Mononuclear cell (primary cell): ENCODE results near the gene KCNQ2. TPM values are rescaled to one million over a fixed set of nuclear protein-coding genes. Genes with fewer than 3 reads are reported as not detected.

Experiments
- H3K27me3 ChIP-seq: 2 replicates; pipeline ENCODE4 v1.6.0; 2011; ENCODE audit warnings: low read length, control low read depth; ENCODE audit not compliant: insufficient read depth
- H3K4me1 ChIP-seq: 2 replicates; pipeline ENCODE4 v1.5.1; 2011; ENCODE audit warnings: mild to moderate bottlenecking, low read length, control low read depth; ENCODE audit not compliant: insufficient read depth
- H3K4me3 ChIP-seq: 2 replicates; pipeline ENCODE4 v1.5.1; 2011; ENCODE audit warnings: mild to moderate bottlenecking, low read length, moderate library complexity
- H3K9me3 ChIP-seq: 2 replicates; pipeline ENCODE4 v1.5.1; 2011; ENCODE audit warnings: low read depth, mild to moderate bottlenecking, control low read depth, low read length
- total RNA-seq: library from RNA; depleted of rRNA; stranded (reverse); fragments of >200 nt; gene quantifications from one replicate; pipeline ENCODE4 v1.2.3, GENCODE V29; 2012

Gene KCNQ2
- total RNA-seq, 1 donor: under 0.01 TPM

DNA sequence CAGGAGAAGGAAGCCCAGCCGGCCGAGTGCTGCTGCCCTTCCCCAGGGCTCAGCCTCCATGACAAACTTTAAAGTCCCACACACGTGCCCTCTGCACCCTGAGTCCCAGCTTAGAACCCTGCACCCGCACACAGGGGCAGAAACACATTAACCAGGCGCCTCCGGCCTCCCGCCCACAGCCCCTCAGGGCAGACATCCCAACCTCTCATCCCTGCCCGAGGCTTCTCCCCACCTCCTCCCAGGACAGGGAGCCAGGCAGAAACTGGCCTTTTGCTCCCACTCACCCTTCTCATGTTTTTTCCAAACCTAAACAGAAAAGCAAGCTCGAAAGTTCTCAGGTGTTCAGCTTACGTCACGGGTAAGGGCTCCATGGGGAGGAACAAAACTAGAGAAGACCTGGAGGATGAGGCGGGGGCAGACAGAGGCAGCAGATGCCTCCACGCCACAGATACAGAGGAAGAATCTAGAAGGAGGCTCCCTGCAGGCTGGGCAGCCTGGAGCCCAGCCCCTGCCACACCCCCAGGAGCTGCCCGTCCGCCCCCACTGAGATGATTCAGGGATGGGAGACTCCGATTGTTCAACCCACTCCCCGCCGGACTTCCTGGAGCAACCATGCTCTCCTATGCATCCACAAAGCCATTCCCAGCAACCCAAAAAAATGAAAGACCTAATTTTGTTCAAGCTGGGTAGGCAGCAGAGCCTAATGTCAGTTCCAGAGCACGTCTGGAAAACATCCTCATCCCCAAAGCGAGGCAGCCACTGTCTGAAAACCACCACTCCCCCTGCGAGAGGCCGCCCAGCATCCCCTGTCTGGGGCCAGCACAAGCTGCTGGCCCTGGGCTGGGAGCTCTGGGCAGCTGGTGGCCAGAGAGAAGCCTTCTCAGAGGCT lies 8.8 kb downstream of the KCNQ2 start:
- Histone ChIP-seq H3K4me3 (no peak overlapping the region), H3K27me3 (no peaks in the 10 kb centered on the region), H3K4me1 (no peaks in the 10 kb centered on the region), H3K9me3 (no peaks in the 10 kb centered on the region)

DNA sequence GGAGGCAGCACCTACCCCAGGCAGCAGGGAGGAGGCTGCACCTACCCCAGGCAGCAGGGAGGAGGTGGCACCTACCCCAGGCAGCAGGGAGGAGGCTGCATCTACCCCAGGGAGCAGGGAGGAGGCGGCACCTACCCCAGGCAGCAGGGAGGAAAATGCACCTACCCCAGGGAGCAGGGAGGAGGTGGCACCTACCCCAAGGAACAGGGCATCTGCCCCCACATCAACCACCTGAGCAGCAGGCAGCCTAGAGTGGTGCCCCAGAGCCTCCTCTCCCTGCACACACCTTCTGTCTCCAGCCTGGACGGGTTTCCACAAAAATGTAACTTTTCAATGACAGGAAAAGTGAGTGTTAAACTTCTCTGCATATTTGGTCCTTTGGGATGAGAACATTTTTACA lies 10.2 kb downstream of the KCNQ2 start:
- H3K4me1 ChIP-seq: no peaks in the 10 kb centered on the region
- no peaks in the 10 kb centered on the region for H3K9me3 ChIP-seq
- no peak overlapping the region for H3K4me3 ChIP-seq
- no peaks in the 10 kb centered on the region for H3K27me3 ChIP-seq

DNA sequence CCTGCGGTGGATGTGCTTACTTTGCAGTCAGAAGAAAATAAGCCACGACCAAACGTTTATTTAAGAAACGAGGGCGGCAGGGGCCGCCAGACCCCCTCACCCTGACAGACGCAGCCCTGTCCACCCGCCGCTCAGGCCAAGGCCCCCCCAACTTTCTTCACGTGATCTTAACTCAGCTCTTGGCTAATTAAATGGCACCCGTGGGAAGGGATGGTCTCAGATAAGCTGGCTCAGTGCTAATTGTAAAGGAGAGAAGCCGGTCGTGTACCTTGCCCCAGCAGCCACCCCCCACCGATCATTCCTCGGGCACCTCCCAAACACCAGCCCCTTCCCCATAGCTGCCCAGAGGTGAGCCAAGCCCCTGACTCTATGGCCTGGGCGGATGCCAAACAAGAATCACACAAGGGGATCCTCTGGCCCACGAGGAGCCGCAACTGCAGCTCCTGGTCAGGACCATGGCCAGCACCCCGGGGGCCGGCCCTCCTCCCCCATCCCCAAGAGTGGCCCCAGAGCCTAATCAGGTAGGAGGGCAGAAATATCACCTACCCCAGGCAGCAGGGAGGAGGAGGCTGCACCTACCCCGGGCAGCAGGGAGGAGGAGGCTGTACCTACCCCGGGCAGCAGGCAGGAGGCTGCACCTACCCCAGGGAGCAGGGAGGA lies 11.2 kb downstream of the KCNQ2 start:
- H3K9me3 ChIP-seq: no peaks in the 10 kb centered on the region
- no peaks in the 10 kb centered on the region for H3K27me3 ChIP-seq
- no peaks in the 10 kb centered on the region for H3K4me1 ChIP-seq
- H3K4me3 ChIP-seq: no peak overlapping the region

DNA sequence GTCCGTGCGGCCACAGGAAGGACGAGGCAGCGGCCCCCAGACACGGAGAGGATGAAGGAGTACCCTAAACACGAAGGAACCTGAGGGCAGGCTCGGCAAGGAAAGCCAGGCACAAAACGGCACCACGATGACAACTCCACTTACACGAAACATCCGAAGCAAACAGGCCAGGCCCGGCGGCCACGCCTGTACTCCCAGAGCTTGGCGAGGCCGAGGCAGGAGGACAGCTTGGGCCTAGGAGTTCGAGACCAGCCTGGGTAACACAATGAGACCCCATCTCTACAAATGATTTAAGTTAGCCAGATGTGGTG lies 13.4 kb downstream of the KCNQ2 start:
- H3K27me3 ChIP-seq: peaks cover 3% of the 10 kb centered on the region
- H3K4me3 ChIP-seq: no peak overlapping the region
- no peaks in the 10 kb centered on the region for H3K9me3 ChIP-seq
- no peaks in the 10 kb centered on the region for H3K4me1 ChIP-seq

DNA sequence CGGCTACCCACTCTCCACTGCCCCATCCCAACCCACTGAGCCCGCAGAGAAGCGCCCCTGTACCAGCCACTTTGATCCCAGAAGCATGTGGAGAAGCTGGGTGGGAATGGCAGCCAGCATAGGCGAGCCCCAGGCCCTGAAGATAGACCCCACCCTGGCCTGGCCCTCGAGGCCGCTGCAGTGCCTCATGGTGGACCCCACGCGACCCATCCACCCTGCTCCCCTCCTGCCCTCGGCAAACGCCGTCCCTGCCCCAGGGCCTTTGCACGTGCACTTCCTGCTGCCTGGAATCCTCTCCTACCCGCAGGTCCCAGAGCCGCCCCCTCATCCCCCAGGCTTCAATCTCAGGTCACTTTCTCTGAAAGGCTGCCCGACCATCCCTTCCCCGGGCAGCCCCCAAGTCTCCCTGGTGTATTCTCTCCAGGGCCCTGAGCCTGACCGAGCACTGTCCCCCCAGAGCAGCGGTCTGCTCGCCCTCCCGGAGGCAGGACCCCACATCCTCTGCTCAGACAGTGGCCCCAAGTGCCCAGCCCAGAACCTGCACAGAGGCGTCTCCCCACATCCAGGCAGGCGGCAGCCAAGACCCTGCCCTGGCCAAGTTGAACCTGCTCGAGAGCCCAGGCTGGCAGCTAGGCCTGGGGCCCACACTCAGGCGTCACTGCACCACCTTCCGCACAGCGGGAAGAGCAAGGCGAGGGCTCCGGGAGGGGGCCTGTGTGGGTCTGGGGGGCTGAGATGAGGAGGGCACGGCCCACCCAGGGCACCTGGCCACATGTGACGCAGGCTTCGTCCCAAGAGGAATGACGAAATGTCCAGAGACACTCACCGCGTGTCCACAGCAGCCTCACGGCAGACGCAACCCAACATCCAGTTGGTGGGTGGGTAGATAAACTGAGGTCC lies 14.0 kb downstream of the KCNQ2 start:
- H3K4me1 ChIP-seq: no peaks in the 10 kb centered on the region
- H3K27me3 ChIP-seq: peaks cover 6% of the 10 kb centered on the region

DNA sequence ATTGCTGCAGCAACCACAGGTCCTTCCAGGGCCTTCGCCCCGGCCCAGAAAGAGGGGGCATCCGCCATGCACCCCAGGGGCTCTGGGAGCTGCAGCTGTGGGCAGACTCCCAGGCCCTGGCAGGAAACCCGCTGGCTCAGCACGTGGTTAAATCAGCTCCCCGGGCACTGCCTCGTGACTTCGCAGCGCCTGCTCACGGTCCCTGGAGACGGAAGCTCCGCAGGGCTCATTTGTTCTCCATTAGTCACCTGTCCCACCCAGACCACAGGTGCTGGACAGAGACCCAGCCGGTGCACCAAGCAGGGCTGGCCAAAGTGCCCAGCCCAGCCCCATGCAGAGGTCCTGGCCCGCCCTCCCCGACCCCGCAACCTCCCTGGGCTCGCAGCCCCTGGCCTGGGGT lies 14.7 kb downstream of the KCNQ2 start:
- peaks cover 6% of the 10 kb centered on the region for H3K27me3 ChIP-seq
- H3K4me1 ChIP-seq: no peaks in the 10 kb centered on the region
- H3K4me3 ChIP-seq: no peak overlapping the region
- H3K9me3 ChIP-seq: no peaks in the 10 kb centered on the region

More for the DNA sequence above, 14.0 kb downstream of the KCNQ2 start:
- no peaks in the 10 kb centered on the region for H3K9me3 ChIP-seq
- no peak overlapping the region for H3K4me3 ChIP-seq

DNA sequence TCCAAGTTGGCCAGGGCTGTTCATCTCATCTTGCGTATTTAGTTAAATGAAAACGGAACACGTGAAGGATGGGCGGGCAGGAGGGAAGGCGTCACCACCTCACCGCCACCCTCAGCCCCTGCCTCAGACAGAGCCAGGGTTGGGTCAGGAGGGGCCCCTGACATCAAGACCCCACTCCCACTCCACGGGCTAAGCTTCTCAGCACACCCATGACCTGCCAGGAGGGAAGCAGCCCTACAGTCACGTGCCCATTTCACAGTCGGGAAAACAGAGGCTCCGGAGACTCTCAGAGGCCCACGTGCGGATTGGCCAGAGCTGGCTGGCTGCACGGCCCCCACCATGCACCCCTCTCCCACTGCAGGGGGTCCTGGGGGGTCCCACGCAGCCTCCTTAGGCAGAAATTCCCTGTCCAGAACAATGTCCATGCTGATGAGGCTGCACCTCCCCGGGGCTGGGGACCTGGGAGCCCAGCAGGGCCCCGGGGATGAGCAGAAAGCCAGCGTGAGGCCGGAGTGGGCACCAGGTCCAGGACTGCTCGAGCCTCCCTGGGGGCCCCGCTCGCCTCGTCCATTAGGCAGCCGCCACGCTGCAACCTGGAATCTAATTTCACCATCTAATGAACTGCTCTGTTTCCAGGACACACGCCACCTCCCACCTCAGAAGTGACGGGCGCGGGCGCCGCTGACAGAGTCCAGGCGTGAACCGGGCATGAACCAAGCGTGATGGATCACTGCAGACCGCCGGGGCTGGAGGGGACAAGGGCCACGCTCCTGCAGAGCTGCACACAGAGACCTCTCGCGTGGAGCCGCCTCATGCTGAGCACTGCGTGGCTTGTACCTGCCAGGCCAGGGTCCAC lies 15.8 kb downstream of the KCNQ2 start:
- Histone ChIP-seq H3K4me1 (no peaks in the 10 kb centered on the region), H3K9me3 (no peaks in the 10 kb centered on the region), H3K27me3 (peaks cover 6% of the 10 kb centered on the region), H3K4me3 (no peak overlapping the region)

DNA sequence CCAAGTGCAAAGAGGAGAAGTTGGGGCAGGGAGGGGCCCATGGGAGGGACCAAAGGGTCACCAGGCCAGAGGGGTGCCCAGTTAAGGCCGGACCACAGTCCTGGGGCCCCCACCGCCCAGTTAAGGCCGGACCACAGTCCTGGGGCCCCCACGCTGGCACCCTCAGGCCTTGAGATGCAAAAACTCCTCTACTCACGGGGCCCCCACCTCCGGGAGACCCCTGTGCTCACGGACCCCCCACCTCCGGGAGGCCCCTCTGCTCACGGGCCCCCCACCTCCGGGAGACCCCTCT lies 16.9 kb downstream of the KCNQ2 start:
- H3K27me3 ChIP-seq: peaks cover 6% of the 10 kb centered on the region
- H3K9me3 ChIP-seq: no peaks in the 10 kb centered on the region
- no peaks in the 10 kb centered on the region for H3K4me1 ChIP-seq
- H3K4me3 ChIP-seq: no peak overlapping the region

DNA sequence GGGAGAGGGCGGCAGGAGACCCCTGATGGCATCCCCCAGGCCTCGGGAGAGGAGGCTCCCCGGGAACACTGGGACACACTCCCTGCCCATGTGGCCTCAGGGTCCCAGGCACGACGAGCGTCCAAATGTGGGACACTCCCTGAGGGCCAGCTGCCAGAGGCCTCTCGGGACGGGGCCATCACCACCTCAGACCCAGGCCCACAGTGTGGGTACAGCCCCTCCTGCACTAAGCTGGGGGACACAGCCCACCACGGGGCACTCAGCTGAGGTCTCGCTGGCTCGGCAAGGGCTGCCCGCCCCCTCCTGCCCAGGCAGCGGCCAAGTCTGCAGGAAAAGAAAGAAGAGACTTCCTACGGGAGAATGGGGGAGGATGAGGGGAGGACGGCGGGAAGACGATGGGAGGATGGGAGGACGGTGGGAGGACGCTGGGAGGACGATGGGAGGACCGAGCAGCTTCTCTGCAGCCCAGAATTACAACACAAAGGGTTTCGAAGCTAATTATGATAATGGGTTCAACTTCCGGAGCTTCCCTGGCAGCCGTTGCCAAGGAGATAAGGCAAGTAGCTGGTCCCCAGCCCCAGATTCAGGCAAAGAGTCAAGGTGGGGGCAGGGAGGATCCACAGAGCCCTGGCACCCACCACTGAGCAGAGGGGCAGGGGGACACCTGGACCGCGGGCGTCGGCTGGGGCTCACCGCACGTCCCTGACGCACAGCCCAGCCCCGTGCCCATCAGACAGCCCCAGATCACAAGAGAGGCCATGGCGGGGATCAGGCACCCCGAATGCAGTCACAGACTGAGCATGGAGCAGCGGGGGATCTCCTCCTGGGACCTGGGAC lies 17.5 kb downstream of the KCNQ2 start:
- H3K9me3 ChIP-seq: no peaks in the 10 kb centered on the region
- peaks cover 6% of the 10 kb centered on the region for H3K27me3 ChIP-seq
- no peak overlapping the region for H3K4me3 ChIP-seq
- no peaks in the 10 kb centered on the region for H3K4me1 ChIP-seq

DNA sequence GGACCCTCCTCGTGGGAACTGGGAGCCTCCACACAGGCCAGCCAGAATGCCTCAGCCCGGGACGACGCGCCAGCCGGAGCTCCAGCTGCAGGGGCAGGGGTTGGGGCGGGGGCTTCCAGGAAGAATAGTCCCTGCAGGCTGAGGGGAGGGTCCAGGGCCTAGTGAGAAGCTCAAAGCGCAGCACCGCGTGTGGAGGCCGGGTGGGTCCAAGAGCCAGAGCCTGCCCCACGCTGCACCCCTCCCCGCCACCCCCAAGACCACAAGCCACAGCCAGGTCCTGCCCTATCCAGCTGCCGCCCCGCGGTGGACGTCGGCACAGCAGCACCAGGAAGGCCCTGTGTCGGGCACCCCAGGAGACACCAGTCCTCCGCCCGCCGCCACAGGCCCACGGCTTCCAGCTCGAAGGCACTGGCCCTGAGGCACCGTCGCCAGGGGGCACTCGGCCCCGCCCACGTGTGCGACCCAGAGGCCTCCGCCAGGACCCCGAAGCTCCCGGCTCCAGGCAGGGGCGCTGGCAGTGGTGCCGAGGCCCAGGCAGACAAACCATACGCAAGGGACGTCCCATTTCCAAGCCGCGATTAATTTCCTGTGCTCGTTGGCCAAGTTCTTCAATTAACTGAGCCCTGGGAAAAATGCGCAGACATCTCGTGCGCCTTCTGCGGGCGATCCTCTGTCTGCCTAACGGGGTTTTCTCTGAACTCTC lies 19.5 kb downstream of the KCNQ2 start:
- no peaks in the 10 kb centered on the region for H3K9me3 ChIP-seq
- H3K27me3 ChIP-seq: peaks cover 6% of the 10 kb centered on the region
- H3K4me3 ChIP-seq: no peak overlapping the region

DNA sequence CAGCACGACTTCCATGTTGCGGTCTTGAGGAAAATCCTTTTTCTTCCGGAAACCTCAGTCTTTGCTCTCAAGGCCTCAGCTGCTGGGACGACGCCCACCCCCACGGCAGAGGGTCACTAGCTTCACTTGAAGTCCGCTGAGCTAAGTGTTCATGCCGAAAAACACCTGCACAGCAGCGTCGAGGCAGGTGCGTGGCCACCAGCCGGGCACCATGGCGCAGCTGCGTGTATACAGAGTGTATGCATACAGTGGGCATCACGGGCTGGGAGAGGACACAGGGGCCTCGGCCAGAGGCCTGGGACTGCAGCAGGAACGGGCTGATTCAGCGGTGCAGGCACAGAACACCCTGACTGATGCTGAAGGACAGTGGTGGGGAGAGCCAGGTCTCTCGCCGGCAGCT lies 20.1 kb downstream of the KCNQ2 start:
- Histone ChIP-seq H3K4me3 (no peak overlapping the region), H3K4me1 (no peaks in the 10 kb centered on the region), H3K27me3 (peaks cover 6% of the 10 kb centered on the region), H3K9me3 (no peaks in the 10 kb centered on the region)

More for the DNA sequence above, 19.5 kb downstream of the KCNQ2 start:
- no peaks in the 10 kb centered on the region for H3K4me1 ChIP-seq

DNA sequence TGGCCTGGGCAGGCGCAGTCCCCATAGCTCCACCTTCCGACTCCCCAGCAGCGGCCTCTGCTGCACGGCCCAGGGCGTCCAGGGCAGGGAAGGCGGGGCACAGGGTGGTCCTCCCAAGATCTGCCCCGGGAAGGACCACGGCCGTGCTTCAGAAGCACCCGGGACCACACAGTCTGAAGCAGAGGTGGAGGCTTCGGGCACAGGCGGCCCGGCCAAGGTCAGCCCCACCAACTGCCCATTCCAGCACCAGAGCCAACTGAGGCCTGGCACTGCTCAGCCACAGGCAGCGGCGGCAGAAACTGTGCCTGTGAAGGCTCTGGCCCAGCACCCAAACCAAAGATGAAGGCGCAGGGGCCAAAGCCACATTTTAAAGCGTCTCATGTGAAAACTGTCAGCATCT lies 20.6 kb downstream of the KCNQ2 start:
- peaks cover 6% of the 10 kb centered on the region for H3K27me3 ChIP-seq
- no peaks in the 10 kb centered on the region for H3K9me3 ChIP-seq

More for the DNA sequence above, 20.6 kb downstream of the KCNQ2 start:
- H3K4me1 ChIP-seq: no peaks in the 10 kb centered on the region
- H3K4me3 ChIP-seq: no peak overlapping the region
